HEK293 (cell line): Measurements from ENCODE around the gene DLX5.

Experiments
- CTCF ChIA-PET: fragments of 350-600 bp; formaldehyde crosslinking; extraction: SDS; loops from one replicate; lab custom pipeline; 2021; ENCODE audit warnings: antibody characterized with exemption; lab: Yijun Ruan, JAX
- POLR2A ChIA-PET: fragments of 300-600 bp; formaldehyde crosslinking; extraction: SDS; loops from one replicate; lab custom pipeline; 2020; ENCODE audit warnings: antibody characterized with exemption, inconsistent platforms; lab: Yijun Ruan, JAX
- H3K27ac ChIP-seq: fragments of 200-500 bp; sonication (Bioruptor generic); 2 replicates; pipeline ENCODE4 v1.5.1; 2014; ENCODE audit warnings: low read depth, low read length, control low read depth, inconsistent platforms; ENCODE audit errors: extremely low read depth
- H3K36me3 ChIP-seq, 2 experiments: fragments of 200-500 bp in 1 of 2; sonication (Bioruptor generic) in 1 of 2; 1 replicate in 1 of 2; 2 replicates in 1 of 2; pipeline ENCODE4 v1.5.1; 2014 to 2017; ENCODE audit warnings: inconsistent platforms in 2 of 2, low read length in 2 of 2; ENCODE audit not compliant: control insufficient read depth in 2 of 2, insufficient read depth in 1 of 2
- H3K4me1 ChIP-seq: fragments of 200-500 bp; sonication (Bioruptor generic); 2 replicates; pipeline ENCODE4 v1.5.1; 2014; ENCODE audit warnings: mild to moderate bottlenecking, low read length, inconsistent platforms; ENCODE audit not compliant: control insufficient read depth, insufficient read depth
- H3K4me3 ChIP-seq: 2 replicates; pipeline ENCODE4 v1.5.1; 2011; ENCODE audit warnings: low read depth, mild to moderate bottlenecking, control low read depth, low read length, moderate library complexity
- H3K9me3 ChIP-seq: fragments of 200-500 bp; sonication (Bioruptor generic); 2 replicates; pipeline ENCODE4 v1.5.1; 2014; ENCODE audit warnings: low read depth, low read length, inconsistent platforms; ENCODE audit not compliant: control insufficient read depth, insufficient read depth
- ELK4 ChIP-seq: IDR thresholded peaks from 2 replicates; pipeline ENCODE4 v1.6.1; 2011; ENCODE audit warnings: mild to moderate bottlenecking, low read depth, low read length, borderline replicate concordance
- KLF10 ChIP-seq: fragments of 450-650 bp; IDR thresholded peaks from 2 replicates; pipeline ENCODE4 v1.5.1; 2018; ENCODE audit warnings: missing biosample characterization, mild to moderate bottlenecking, missing genetic modification characterization
- OSR2 ChIP-seq: fragments of 450-650 bp; formaldehyde crosslinking; IDR thresholded peaks from 2 replicates; pipeline ENCODE4 v1.5.1; 2016; ENCODE audit warnings: missing biosample characterization, missing genetic modification characterization
- OVOL3 ChIP-seq: fragments of 450-650 bp; formaldehyde crosslinking; IDR thresholded peaks from 2 replicates; pipeline ENCODE4 v1.5.1; 2016; ENCODE audit warnings: missing biosample characterization, missing genetic modification characterization
- RBAK ChIP-seq: fragments of 450-650 bp; formaldehyde crosslinking; IDR thresholded peaks from 2 replicates; pipeline ENCODE4 v1.5.1; 2016; ENCODE audit warnings: missing biosample characterization, missing genetic modification characterization
- SETDB1 ChIP-seq: IDR thresholded peaks from one replicate; pipeline ENCODE4 v1.6.1; 2017; ENCODE audit warnings: mild to moderate bottlenecking, low read length, moderate library complexity, mixed read lengths; ENCODE audit not compliant: insufficient read length
- TCF7L2 ChIP-seq: IDR thresholded peaks from 2 replicates; pipeline ENCODE4 v1.6.1; 2011; ENCODE audit warnings: low read depth, mild to moderate bottlenecking, inconsistent platforms, low read length, moderate library complexity, borderline replicate concordance
- ZNF114 ChIP-seq: fragments of 450-650 bp; formaldehyde crosslinking; IDR thresholded peaks from 2 replicates; pipeline ENCODE4 v1.5.0; 2017; ENCODE audit warnings: missing biosample characterization, missing genetic modification characterization
- ZNF202 ChIP-seq: fragments of 450-650 bp; formaldehyde crosslinking; IDR thresholded peaks from 2 replicates; pipeline ENCODE4 v1.5.1; 2016; ENCODE audit warnings: missing biosample characterization, missing genetic modification characterization, borderline replicate concordance
- ZNF24 ChIP-seq: fragments of 450-650 bp; formaldehyde crosslinking; IDR thresholded peaks from 2 replicates; pipeline ENCODE4 v1.5.1; 2016; ENCODE audit warnings: missing biosample characterization, missing genetic modification characterization
- ZNF26 ChIP-seq: fragments of 450-650 bp; formaldehyde crosslinking; IDR thresholded peaks from 2 replicates; pipeline ENCODE4 v1.5.1; 2016; ENCODE audit warnings: missing biosample characterization, missing genetic modification characterization
- ZNF707 ChIP-seq: fragments of 450-650 bp; formaldehyde crosslinking; IDR thresholded peaks from 2 replicates; pipeline ENCODE4 v1.5.1; 2016; ENCODE audit warnings: missing biosample characterization, missing genetic modification characterization
- ZSCAN16 ChIP-seq: fragments of 450-650 bp; formaldehyde crosslinking; IDR thresholded peaks from 2 replicates; pipeline ENCODE4 v1.5.1; 2016; ENCODE audit warnings: missing biosample characterization, missing genetic modification characterization
- TF ChIP-seq, protein P1 (sequence below): fragments of 450-650 bp; formaldehyde crosslinking; IDR thresholded peaks from 2 replicates; pipeline ENCODE4 v1.5.1; 2016; ENCODE audit warnings: missing biosample characterization, missing genetic modification characterization
- TF ChIP-seq, protein P2 (sequence below): fragments of 450-650 bp; formaldehyde crosslinking; IDR thresholded peaks from 2 replicates; pipeline ENCODE4 v1.5.1; 2016; ENCODE audit warnings: missing biosample characterization, missing genetic modification characterization, borderline replicate concordance
- TF ChIP-seq, protein P3 (sequence below): fragments of 450-650 bp; formaldehyde crosslinking; IDR thresholded peaks from 2 replicates; pipeline ENCODE4 v1.5.1; 2017; ENCODE audit warnings: missing biosample characterization, missing genetic modification characterization
- TF ChIP-seq, protein P4 (sequence below): fragments of 450-650 bp; formaldehyde crosslinking; optimal IDR thresholded peaks from 2 replicates; pipeline ENCODE3; 2016; ENCODE audit warnings: missing biosample characterization, mild to moderate bottlenecking, missing genetic modification characterization

DLX5 gene

DNA sequence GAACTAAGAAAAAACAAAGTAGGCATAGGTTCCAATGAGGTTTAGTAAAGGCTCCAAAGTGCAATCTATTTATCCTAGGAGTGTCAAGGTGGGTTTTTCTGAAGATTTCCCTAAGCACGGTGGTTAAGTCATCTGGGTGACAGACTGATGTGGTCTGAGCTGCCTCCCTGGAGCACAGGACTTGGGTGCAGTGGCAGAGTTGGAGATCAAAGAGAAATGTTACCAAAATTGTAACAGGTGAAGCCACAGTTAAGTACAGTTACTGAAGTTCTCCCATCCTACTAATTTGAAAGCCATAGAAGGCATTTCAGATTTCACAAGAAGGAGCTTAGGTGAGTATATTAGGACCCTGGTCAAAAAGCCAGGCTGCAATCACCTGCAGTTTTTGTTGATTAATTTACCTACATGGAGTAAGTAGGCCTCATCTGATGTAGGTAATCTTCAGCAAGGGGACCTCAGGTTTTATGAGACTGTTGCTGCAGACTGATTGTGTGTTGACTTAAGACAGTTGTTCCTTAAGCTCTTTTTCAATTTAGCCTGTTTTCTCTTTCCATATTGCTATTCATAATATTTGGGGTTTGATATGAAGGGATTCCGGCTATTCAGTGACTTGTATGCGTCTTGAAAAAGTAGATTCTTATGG, 16.2 kb downstream of the DLX5 start (continued):
- TF ChIP-seq RBAK (no peak), ELK4 (no peak)
- TF ChIP-seq, protein P1, sequence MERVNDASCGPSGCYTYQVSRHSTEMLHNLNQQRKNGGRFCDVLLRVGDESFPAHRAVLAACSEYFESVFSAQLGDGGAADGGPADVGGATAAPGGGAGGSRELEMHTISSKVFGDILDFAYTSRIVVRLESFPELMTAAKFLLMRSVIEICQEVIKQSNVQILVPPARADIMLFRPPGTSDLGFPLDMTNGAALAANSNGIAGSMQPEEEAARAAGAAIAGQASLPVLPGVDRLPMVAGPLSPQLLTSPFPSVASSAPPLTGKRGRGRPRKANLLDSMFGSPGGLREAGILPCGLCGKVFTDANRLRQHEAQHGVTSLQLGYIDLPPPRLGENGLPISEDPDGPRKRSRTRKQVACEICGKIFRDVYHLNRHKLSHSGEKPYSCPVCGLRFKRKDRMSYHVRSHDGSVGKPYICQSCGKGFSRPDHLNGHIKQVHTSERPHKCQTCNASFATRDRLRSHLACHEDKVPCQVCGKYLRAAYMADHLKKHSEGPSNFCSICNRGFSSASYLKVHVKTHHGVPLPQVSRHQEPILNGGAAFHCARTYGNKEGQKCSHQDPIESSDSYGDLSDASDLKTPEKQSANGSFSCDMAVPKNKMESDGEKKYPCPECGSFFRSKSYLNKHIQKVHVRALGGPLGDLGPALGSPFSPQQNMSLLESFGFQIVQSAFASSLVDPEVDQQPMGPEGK (tag by site-specific recombination), result no peak

DNA sequence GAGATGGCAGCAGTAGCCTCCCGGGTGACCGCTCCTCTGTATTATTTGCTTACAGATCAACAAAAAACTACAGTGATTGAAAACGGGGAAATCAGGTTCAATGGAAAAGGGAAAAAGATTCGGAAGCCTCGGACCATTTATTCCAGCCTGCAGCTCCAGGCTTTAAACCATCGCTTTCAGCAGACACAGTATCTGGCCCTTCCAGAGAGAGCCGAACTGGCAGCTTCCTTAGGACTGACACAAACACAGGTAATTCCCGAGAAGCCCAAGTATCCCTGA, 17.1 kb downstream of the DLX5 start:
- no peak overlapping the region for H3K4me3 ChIP-seq
- POLR2A ChIA-PET, result interaction anchor here (2.7 to 2.9 kb wide), 2 partner anchors 9 to 16 kb away, joined by 13 to 44 read pairs; partner anchors contain the start of gene DLX5

DNA sequence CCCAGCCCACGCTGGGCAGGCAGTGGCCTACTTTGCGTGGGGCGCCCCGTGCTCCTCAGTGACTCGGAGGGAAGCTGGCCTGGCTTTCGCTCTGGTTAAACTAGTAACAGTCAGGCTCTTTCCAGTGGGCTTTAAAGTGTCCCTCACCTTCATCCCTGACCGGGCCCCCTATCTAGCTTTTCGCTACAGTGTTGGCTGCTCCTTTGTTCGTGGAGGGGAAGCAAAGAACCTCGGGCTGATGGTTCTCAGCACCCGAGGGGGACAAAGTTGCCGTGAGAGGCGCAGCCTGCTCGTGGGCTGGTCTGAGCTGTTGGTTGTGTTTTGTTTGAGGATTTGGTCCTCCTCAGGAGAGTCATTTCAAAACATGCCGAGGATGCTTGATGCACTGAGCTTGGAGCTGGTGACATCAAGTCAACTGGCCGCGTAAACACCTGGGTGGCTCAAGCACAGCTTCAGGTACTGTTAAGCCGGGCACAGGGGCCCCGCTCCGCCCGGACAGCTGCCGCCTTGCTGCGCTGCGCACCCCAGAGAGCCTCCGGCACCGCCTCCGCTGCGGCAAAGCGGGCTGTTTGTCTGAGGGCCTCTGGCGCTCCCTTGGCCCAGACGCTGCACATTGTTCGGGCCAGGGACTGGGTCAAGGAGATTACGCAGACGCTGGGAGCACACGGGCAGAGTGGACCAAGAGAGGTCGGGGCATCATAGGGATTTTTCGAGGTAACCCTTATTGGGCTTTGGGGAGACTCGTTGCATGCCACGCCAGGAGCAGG, 17.6 kb downstream of the DLX5 start:
- ChIA-PET POLR2A (interaction anchor here (1.3 to 2.9 kb wide), 3 partner anchors 9 to 20 kb away, joined by 6 to 44 read pairs (median 13); partner anchors contain the start of gene DLX5), CTCF (interaction anchor here (0.6 to 4.8 kb wide), 4 partner anchors 9 to 58 kb away, joined by 3 to 19 read pairs (median 5); no protein-coding TSS in a partner anchor)
- Histone ChIP-seq H3K9me3 (no peaks in the 10 kb centered on the region), H3K4me1 (peaks cover 3% of the 10 kb centered on the region; the same call in 1 of the 2 replicates), H3K36me3 (peaks cover 15 to 24% of the 10 kb centered on the region in 2 experiments), H3K4me3 (peak overlapping the region; percentile 44), H3K27ac (peak overlapping the region; percentile 84)
- TF ChIP-seq ZNF114 (no peak), ZNF707 (tag by site-specific recombination) (no peak), SETDB1 (no peak), OVOL3 (no peak), ZNF202 (tag by site-specific recombination) (no peak), KLF10 (tag by site-specific recombination) (no peak), ZNF26 (tag by site-specific recombination) (no peak), OSR2 (tag by site-specific recombination) (no peak)
- TF ChIP-seq, protein P2, sequence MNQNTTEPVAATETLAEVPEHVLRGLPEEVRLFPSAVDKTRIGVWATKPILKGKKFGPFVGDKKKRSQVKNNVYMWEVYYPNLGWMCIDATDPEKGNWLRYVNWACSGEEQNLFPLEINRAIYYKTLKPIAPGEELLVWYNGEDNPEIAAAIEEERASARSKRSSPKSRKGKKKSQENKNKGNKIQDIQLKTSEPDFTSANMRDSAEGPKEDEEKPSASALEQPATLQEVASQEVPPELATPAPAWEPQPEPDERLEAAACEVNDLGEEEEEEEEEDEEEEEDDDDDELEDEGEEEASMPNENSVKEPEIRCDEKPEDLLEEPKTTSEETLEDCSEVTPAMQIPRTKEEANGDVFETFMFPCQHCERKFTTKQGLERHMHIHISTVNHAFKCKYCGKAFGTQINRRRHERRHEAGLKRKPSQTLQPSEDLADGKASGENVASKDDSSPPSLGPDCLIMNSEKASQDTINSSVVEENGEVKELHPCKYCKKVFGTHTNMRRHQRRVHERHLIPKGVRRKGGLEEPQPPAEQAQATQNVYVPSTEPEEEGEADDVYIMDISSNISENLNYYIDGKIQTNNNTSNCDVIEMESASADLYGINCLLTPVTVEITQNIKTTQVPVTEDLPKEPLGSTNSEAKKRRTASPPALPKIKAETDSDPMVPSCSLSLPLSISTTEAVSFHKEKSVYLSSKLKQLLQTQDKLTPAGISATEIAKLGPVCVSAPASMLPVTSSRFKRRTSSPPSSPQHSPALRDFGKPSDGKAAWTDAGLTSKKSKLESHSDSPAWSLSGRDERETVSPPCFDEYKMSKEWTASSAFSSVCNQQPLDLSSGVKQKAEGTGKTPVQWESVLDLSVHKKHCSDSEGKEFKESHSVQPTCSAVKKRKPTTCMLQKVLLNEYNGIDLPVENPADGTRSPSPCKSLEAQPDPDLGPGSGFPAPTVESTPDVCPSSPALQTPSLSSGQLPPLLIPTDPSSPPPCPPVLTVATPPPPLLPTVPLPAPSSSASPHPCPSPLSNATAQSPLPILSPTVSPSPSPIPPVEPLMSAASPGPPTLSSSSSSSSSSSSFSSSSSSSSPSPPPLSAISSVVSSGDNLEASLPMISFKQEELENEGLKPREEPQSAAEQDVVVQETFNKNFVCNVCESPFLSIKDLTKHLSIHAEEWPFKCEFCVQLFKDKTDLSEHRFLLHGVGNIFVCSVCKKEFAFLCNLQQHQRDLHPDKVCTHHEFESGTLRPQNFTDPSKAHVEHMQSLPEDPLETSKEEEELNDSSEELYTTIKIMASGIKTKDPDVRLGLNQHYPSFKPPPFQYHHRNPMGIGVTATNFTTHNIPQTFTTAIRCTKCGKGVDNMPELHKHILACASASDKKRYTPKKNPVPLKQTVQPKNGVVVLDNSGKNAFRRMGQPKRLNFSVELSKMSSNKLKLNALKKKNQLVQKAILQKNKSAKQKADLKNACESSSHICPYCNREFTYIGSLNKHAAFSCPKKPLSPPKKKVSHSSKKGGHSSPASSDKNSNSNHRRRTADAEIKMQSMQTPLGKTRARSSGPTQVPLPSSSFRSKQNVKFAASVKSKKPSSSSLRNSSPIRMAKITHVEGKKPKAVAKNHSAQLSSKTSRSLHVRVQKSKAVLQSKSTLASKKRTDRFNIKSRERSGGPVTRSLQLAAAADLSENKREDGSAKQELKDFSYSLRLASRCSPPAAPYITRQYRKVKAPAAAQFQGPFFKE (tag by site-specific recombination), result no peak
- TF ChIP-seq, protein P3, sequence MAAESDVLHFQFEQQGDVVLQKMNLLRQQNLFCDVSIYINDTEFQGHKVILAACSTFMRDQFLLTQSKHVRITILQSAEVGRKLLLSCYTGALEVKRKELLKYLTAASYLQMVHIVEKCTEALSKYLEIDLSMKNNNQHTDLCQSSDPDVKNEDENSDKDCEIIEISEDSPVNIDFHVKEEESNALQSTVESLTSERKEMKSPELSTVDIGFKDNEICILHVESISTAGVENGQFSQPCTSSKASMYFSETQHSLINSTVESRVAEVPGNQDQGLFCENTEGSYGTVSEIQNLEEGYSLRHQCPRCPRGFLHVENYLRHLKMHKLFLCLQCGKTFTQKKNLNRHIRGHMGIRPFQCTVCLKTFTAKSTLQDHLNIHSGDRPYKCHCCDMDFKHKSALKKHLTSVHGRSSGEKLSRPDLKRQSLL, result no peak

More for the DNA sequence above, 17.1 kb downstream of the DLX5 start:
- Histone ChIP-seq H3K9me3 (no peaks in the 10 kb centered on the region), H3K27ac (no peak overlapping the region), H3K36me3 (peaks cover 15 to 24% of the 10 kb centered on the region in 2 experiments), H3K4me1 (peaks cover 3% of the 10 kb centered on the region; the same call in 1 of the 2 replicates)
- TF ChIP-seq TCF7L2, result no peak
- TF ChIP-seq, protein P4, sequence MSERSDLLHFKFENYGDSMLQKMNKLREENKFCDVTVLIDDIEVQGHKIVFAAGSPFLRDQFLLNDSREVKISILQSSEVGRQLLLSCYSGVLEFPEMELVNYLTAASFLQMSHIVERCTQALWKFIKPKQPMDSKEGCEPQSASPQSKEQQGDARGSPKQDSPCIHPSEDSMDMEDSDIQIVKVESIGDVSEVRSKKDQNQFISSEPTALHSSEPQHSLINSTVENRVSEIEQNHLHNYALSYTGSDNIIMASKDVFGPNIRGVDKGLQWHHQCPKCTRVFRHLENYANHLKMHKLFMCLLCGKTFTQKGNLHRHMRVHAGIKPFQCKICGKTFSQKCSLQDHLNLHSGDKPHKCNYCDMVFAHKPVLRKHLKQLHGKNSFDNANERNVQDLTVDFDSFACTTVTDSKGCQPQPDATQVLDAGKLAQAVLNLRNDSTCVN, result no peak
- TF ChIP-seq ZSCAN16 (tag by site-specific recombination), result no peak
- TF ChIP-seq ZNF24 (tag by site-specific recombination), result no peak
- CTCF ChIA-PET, result interaction anchor here (0.6 to 4.8 kb wide), 2 partner anchors 8 to 57 kb away, joined by 3 to 19 read pairs; no protein-coding TSS in a partner anchor
